GM12891 (cell line): ENCODE measurements around the gene ARMC2.
"Not testable (repeated sequence)": the region's sequence is repeated elsewhere in the genome, so short reads cannot be mapped to it uniquely, and the experiment has no call there.

Experiments
- DNase-seq: peaks from one replicate; pipeline ENCODE4 v3.0.0; 2011; ENCODE audit warnings: low spot score; ENCODE audit not compliant: insufficient read length
- FAIRE-seq: peaks from 2 replicates; lab custom pipeline; 2011; peaks lifted over from hg19 to GRCh38; lab: Jason Lieb, UNC
- PAX5 ChIP-seq: IDR thresholded peaks from 2 replicates; pipeline ENCODE4 v1.6.1; 2011; ENCODE audit warnings: low read length, moderate library complexity, mild to moderate bottlenecking; ENCODE audit not compliant: insufficient read depth, severe bottlenecking
- POLR2A ChIP-seq: IDR thresholded peaks from 2 replicates; pipeline ENCODE4 v1.6.1; 2011; ENCODE audit warnings: low read depth, low read length, control low read depth
- POLR2AphosphoS5 ChIP-seq: IDR thresholded peaks from 2 replicates; pipeline ENCODE4 v1.6.1; 2011; ENCODE audit warnings: low read depth, low read length, control low read depth
- POU2F2 ChIP-seq: IDR thresholded peaks from 2 replicates; pipeline ENCODE4 v1.6.1; 2011; ENCODE audit warnings: low read depth, mild to moderate bottlenecking, control low read depth, low read length, moderate library complexity
- SPI1 ChIP-seq: IDR thresholded peaks from 2 replicates; pipeline ENCODE4 v1.6.1; 2011; ENCODE audit warnings: low read depth, low read length, control low read depth
- TAF1 ChIP-seq: IDR thresholded peaks from 2 replicates; pipeline ENCODE4 v1.6.1; 2011; ENCODE audit warnings: low read depth, low read length, control low read depth

Gene ARMC2

GRCh38 chr6:108914235-108915022 lies 66.2 kb downstream of the ARMC2 start:
- FAIRE-seq: peak; percentile 31
- TF ChIP-seq POU2F2: no peak
- TF ChIP-seq POLR2AphosphoS5: no peak
- TF ChIP-seq SPI1: no peak
- TF ChIP-seq PAX5: no peak
- TF ChIP-seq POLR2A: no peak
- no peak for TF ChIP-seq TAF1
- no peak for DNase-seq

- no peak for TF ChIP-seq PAX5
- no peak for TF ChIP-seq SPI1
- TF ChIP-seq TAF1: no peak
- TF ChIP-seq POLR2AphosphoS5: no peak
- no peak for TF ChIP-seq POLR2A
- TF ChIP-seq POU2F2: no peak
- no peak for DNase-seq
- FAIRE-seq: no peak
Measured at GRCh38 chr6:108915258-108915657, 67.0 kb downstream of the ARMC2 start.

GRCh38 chr6:108916026-108916686 lies 67.9 kb downstream of the ARMC2 start:
- no peak for FAIRE-seq
- no peak for DNase-seq
- TF ChIP-seq POU2F2 (no peak), POLR2A (no peak), POLR2AphosphoS5 (no peak), SPI1 (no peak), TAF1 (no peak), PAX5 (no peak)

- TF ChIP-seq POLR2AphosphoS5 (no peak), SPI1 (no peak)
- FAIRE-seq (no peak), DNase-seq (no peak)
Measured at GRCh38 chr6:108920751-108921150, 72.5 kb downstream of the ARMC2 start.

- FAIRE-seq (no peak), DNase-seq (no peak)
- no peak for TF ChIP-seq POLR2AphosphoS5
- no peak for TF ChIP-seq POU2F2
- no peak for TF ChIP-seq PAX5
- TF ChIP-seq TAF1: no peak
- TF ChIP-seq SPI1: no peak
- no peak for TF ChIP-seq POLR2A
Measured at GRCh38 chr6:108921547-108922361, 73.5 kb downstream of the ARMC2 start.

GRCh38 chr6:108922499-108922898 lies 74.3 kb downstream of the ARMC2 start:
- no peak for DNase-seq
- TF ChIP-seq TAF1 (no peak), SPI1 (no peak), POU2F2 (no peak), PAX5 (no peak), POLR2AphosphoS5 (no peak), POLR2A (no peak)
- FAIRE-seq: no peak

GRCh38 chr6:108927927-108928326 lies 79.7 kb downstream of the ARMC2 start:
- TF ChIP-seq PAX5 (no peak), TAF1 (no peak)
- FAIRE-seq: no peak
- no peak for DNase-seq

GRCh38 chr6:108928650-108929049 lies 80.4 kb downstream of the ARMC2 start:
- FAIRE-seq (no peak), DNase-seq (no peak)
- no peak for TF ChIP-seq POLR2A
- TF ChIP-seq PAX5: no peak
- TF ChIP-seq POU2F2: no peak
- TF ChIP-seq POLR2AphosphoS5: no peak
- TF ChIP-seq TAF1: no peak
- TF ChIP-seq SPI1: no peak

GRCh38 chr6:108931090-108931489 lies 82.9 kb downstream of the ARMC2 start:
- not testable (repeated sequence) for FAIRE-seq

GRCh38 chr6:108937170-108937569 lies 88.9 kb downstream of the ARMC2 start:
- FAIRE-seq (no peak), DNase-seq (no peak)
- TF ChIP-seq PAX5 (no peak), POLR2A (no peak), POU2F2 (no peak), POLR2AphosphoS5 (no peak), TAF1 (no peak), SPI1 (no peak)

More at GRCh38 chr6:108931090-108931489, 82.9 kb downstream of the ARMC2 start:
- DNase-seq: not testable (repeated sequence)
